ENCODE data around the gene CSRP3. TPM values are rescaled to one million over a fixed set of nuclear protein-coding genes. Genes with fewer than 3 reads are reported as not detected.

The CSRP3 gene
- total and polyA plus RNA-seq, 2 experiments from 2014 or later, result not detected

GRCh38 chr11:19208959-19209546 is 7.3 kb upstream of the CSRP3 start:
- Histone ChIP-seq H3F3A (replicated peaks; ENCODE audit: low read depth) (no peaks in the 10 kb centered on the region), H2AFZ (0 out of 2 replicates have a peak overlapping the region, but pooled peaks have one; percentile 14), H4K20me1 (replicated peaks; ENCODE audit: insufficient read depth) (no peaks in the 10 kb centered on the region), H3K4me1 (ENCODE audit: insufficient read depth) (no peaks in the 10 kb centered on the region), H3K36me3 (ENCODE audit: insufficient read depth) (no peaks in the 10 kb centered on the region), H3K27me3 (ENCODE audit: insufficient read depth) (no peaks in the 10 kb centered on the region), H3K4me3 (no peak overlapping the region), H3K79me2 (replicated peaks; ENCODE audit: insufficient read depth) (no peaks in the 10 kb centered on the region), H3K27ac (ENCODE audit: low read depth) (no peak overlapping the region), H3K9me2 (ENCODE audit: insufficient read depth) (no peaks in the 10 kb centered on the region), H3K4me2 (no peak overlapping the region)
- ATAC-seq (no peak), DNase-seq (ENCODE audit: low spot score) (no peak)
- H3K4me3 Mint-ChIP-seq, result no peak overlapping the region
- no peak overlapping the region for H3K27ac Mint-ChIP-seq
- TF ChIP-seq ZNF114 (CRISPR knock-in tag; IDR thresholded peaks at IDR 0.05) (no peak), EZH2 (IDR thresholded peaks at IDR 0.05; ENCODE audit: low read depth, unreplicated experiment) (no peak), CTCF (conservative IDR thresholded peaks at IDR 0.05; ENCODE audit: low read depth in 2 of 2) (no peak), JUNB (IDR thresholded peaks at IDR 0.05; ENCODE audit: unreplicated experiment) (no peak), POLR2AphosphoS5 (IDR thresholded peaks at IDR 0.05; ENCODE audit: low read depth) (no peak), STAT1 (IDR thresholded peaks at IDR 0.05; ENCODE audit: unreplicated experiment) (no peak), NANOG (IDR thresholded peaks at IDR 0.05; ENCODE audit: borderline replicate concordance) (no peak)
- TF ChIP-seq, protein P1, sequence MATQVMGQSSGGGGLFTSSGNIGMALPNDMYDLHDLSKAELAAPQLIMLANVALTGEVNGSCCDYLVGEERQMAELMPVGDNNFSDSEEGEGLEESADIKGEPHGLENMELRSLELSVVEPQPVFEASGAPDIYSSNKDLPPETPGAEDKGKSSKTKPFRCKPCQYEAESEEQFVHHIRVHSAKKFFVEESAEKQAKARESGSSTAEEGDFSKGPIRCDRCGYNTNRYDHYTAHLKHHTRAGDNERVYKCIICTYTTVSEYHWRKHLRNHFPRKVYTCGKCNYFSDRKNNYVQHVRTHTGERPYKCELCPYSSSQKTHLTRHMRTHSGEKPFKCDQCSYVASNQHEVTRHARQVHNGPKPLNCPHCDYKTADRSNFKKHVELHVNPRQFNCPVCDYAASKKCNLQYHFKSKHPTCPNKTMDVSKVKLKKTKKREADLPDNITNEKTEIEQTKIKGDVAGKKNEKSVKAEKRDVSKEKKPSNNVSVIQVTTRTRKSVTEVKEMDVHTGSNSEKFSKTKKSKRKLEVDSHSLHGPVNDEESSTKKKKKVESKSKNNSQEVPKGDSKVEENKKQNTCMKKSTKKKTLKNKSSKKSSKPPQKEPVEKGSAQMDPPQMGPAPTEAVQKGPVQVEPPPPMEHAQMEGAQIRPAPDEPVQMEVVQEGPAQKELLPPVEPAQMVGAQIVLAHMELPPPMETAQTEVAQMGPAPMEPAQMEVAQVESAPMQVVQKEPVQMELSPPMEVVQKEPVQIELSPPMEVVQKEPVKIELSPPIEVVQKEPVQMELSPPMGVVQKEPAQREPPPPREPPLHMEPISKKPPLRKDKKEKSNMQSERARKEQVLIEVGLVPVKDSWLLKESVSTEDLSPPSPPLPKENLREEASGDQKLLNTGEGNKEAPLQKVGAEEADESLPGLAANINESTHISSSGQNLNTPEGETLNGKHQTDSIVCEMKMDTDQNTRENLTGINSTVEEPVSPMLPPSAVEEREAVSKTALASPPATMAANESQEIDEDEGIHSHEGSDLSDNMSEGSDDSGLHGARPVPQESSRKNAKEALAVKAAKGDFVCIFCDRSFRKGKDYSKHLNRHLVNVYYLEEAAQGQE (IDR thresholded peaks at IDR 0.05; ENCODE audit: unreplicated experiment), result no peak
- H3K36me3 Mint-ChIP-seq (ENCODE audit: low read depth), result no peaks in the 10 kb centered on the region
- H3K4me1 Mint-ChIP-seq, result peaks cover 10% of the 10 kb centered on the region; the same call in 2 of the 3 replicates
- no peaks in the 10 kb centered on the region for H3K9me3 Mint-ChIP-seq
- no peaks in the 10 kb centered on the region for H3K27me3 Mint-ChIP-seq (ENCODE audit: insufficient read depth, low read depth, poor library complexity)

- TF ChIP-seq ZNF114 (CRISPR knock-in tag; IDR thresholded peaks at IDR 0.05) (no peak), ZNF331 (CRISPR knock-in tag; IDR thresholded peaks at IDR 0.05; ENCODE audit: low read depth) (no peak), CTCF (conservative IDR thresholded peaks at IDR 0.05; ENCODE audit: low read depth in 2 of 2) (no peak), POLR2AphosphoS5 (IDR thresholded peaks at IDR 0.05; ENCODE audit: low read depth) (no peak)
- TF ChIP-seq, protein P1 (IDR thresholded peaks at IDR 0.05; ENCODE audit: unreplicated experiment), result no peak
- Histone ChIP-seq H3K4me3 (no peak overlapping the region), H3K36me3 (ENCODE audit: insufficient read depth) (no peaks in the 10 kb centered on the region), H3F3A (replicated peaks; ENCODE audit: low read depth) (no peaks in the 10 kb centered on the region), H3K27ac (ENCODE audit: low read depth) (no peak overlapping the region), H3K4me2 (no peak overlapping the region), H2AFZ (0 out of 2 replicates have a peak overlapping the region, but pooled peaks have one; percentile 14), H3K4me1 (ENCODE audit: insufficient read depth) (no peaks in the 10 kb centered on the region), H3K9me2 (ENCODE audit: insufficient read depth) (no peaks in the 10 kb centered on the region), H3K79me2 (replicated peaks; ENCODE audit: insufficient read depth) (no peaks in the 10 kb centered on the region), H3K27me3 (ENCODE audit: insufficient read depth) (no peaks in the 10 kb centered on the region), H4K20me1 (replicated peaks; ENCODE audit: insufficient read depth) (no peaks in the 10 kb centered on the region)
- Mint-ChIP-seq H3K9me3 (no peaks in the 10 kb centered on the region), H3K27ac (no peak overlapping the region), H3K4me1 (peaks cover 10% of the 10 kb centered on the region; the same call in 2 of the 3 replicates), H3K4me3 (no peak overlapping the region), H3K36me3 (ENCODE audit: low read depth) (no peaks in the 10 kb centered on the region), H3K27me3 (ENCODE audit: insufficient read depth, low read depth, poor library complexity) (no peaks in the 10 kb centered on the region)
- DNase-seq (ENCODE audit: low spot score), result no peak
- no peak for ATAC-seq
These were observed 6.4 kb upstream of the CSRP3 start for GRCh38 chr11:19208181-19208580.
